NCI-H2227 (cell line): ENCODE results near the gene AP3D1.

Source experiments
- DNase-seq: peaks from one replicate; lab custom pipeline; 2025; ENCODE audit not compliant: unreplicated experiment; lab: John Stamatoyannopoulos, UW

The AP3D1 gene

GRCh38 chr19:2184422-2184975, 33.1 kb upstream of the AP3D1 start:
- no peak for DNase-seq

- DNase-seq: no peak
Observed at GRCh38 chr19:2181633-2181997, 30.2 kb upstream of the AP3D1 start.

- DNase-seq: no peak
Observed at GRCh38 chr19:2180881-2181632, 29.7 kb upstream of the AP3D1 start.

- DNase-seq: no peak
Observed at GRCh38 chr19:2180114-2180513, 28.7 kb upstream of the AP3D1 start.

- DNase-seq: no peak
Observed at GRCh38 chr19:2179095-2179494, 27.7 kb upstream of the AP3D1 start.

- no peak for DNase-seq
Observed at GRCh38 chr19:2176337-2176994, 25.1 kb upstream of the AP3D1 start.

- no peak for DNase-seq
Observed at GRCh38 chr19:2175742-2176141, 24.4 kb upstream of the AP3D1 start.

- no peak for DNase-seq
Observed at GRCh38 chr19:2173767-2174577, 22.6 kb upstream of the AP3D1 start.

- no peak for DNase-seq
Observed at GRCh38 chr19:2173388-2173766, 22.0 kb upstream of the AP3D1 start.

- no peak for DNase-seq
Observed at GRCh38 chr19:2171349-2172145, 20.2 kb upstream of the AP3D1 start.

GRCh38 chr19:2170987-2171348, 19.6 kb upstream of the AP3D1 start:
- no peak for DNase-seq

GRCh38 chr19:2170219-2170618, 18.9 kb upstream of the AP3D1 start:
- no peak for DNase-seq

- DNase-seq: peak; percentile 27
Observed at GRCh38 chr19:2168619-2169424, 17.5 kb upstream of the AP3D1 start.

GRCh38 chr19:2167896-2168618, 16.7 kb upstream of the AP3D1 start:
- DNase-seq: no peak

GRCh38 chr19:2166741-2167738, 15.7 kb upstream of the AP3D1 start:
- DNase-seq: no peak

GRCh38 chr19:2164020-2164998, 12.9 kb upstream of the AP3D1 start:
- DNase-seq: no peak

- no peak for DNase-seq
Observed at GRCh38 chr19:2160379-2160778, 9.0 kb upstream of the AP3D1 start.
